Cerebellar cortex (tissue), 1 donor: ENCODE data around the gene RET.

Source experiments
- DNase-seq: peaks from one replicate; pipeline ENCODE4 v3.0.0-alpha.2; 2015; ENCODE audit warnings: low spot score

Gene RET

DNA sequence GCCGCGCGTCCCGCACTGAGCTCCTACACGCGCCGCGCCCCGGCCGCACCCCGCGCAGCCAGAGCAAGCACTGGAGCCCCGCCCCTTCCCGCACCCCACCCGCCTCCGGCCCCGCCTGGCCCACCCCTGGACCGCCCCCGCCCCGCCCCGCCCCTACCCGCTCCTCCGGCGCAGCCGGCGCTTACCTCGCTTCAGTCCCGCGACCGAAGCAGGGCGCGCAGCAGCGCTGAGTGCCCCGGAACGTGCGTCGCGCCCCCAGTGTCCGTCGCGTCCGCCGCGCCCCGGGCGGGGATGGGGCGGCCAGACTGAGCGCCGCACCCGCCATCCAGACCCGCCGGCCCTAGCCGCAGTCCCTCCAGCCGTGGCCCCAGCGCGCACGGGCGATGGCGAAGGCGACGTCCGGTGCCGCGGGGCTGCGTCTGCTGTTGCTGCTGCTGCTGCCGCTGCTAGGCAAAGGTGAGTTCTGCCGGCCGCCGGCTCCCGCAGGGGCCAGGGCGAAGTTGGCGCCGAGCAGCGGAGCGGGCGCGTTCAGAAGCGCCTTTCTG lies at the start of gene RET:
Gene RET (plus strand): TSS at position 194 of the 545 bp plus-strand sequence. CDS start 190 bp downstream, at position 384.
- DNase-seq = peak; percentile 12

DNA sequence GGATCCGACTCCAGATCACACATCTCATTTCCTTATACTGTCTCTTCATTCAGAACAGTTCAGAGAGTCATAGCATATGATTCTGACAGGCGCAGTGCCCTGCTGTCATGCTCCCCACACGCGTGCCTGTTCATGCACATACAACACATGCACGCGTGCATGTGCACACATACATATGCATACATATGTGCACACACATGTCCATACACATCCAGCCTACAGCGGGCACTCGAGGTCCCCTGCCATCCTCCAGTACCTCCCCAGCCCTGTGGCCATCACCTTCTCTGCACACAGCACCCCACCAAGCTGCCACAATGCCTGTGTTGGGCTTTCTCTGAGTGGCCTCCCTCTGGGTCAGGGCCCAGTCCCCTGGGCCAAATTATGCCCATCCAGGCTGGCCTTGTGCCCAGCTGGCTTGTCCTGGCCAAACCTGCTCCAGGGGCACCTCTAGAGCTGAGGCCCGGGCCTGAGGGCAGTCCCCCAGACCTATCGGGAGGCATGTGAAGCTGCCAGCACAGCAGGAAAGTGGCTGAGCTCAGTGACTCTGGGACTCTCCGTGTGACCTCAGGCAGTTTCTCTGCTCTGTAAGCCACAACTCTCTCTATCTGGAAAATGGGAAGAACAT lies 49.4 kb upstream of the RET start:
- no peak for DNase-seq

DNA sequence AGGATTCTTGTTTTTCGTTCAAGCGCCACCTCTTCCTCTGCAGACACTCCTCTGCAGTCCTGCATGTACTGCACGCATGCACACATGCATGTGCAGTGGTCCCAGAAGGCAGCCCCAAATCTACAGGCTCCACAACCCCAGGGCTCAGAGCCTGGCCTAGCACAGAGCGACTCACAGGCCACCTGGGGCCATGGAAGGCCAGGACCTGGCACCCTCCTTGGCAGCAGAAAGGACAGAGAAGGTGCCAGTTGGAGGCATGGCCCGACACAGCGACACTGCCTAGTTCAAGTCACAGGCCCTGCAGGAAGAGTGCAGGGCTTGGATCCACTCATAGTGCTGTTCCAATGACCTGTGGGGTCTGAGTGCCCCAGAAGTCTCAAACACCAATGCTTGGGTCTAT lies 48.7 kb upstream of the RET start:
- no peak for DNase-seq

DNA sequence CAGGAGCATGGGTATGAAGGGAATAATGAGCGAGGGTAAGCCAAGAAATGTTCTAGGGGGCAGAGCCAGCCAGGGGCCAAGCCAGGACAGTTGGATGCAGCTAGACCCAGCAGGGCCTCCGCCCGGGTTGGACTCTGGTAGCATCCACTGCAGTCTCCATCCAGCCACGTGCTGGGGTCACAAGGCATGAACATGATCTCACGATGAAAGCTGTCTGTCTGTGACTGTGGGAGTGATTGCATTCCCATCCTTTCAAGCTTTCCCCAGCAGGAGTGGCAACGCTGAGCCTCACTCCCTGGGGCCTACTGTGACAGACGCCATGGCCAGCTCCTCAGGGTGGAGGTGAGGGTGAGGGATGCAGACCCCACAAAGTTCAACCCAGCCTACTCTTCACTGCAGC lies 47.8 kb upstream of the RET start:
- no peak for DNase-seq

DNA sequence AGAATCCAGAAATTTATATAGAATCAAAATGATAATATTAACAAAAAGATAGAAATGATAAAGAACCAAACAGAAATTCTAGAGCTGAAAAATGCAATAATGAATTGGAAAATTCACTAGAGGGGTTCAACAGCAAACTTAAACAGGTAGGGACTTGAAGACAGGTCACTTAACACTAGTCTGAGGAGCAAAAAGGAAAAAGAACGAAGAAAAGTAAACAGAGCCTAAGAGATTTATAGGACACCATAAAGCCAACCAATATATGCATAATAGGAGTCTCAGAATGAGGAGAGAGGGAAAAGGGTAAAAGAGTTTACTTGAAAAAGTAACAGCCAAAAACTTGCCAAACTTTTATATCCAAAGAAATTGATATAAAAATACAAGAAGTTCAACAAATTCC lies 44.3 kb upstream of the RET start:
- no peak for DNase-seq

DNA sequence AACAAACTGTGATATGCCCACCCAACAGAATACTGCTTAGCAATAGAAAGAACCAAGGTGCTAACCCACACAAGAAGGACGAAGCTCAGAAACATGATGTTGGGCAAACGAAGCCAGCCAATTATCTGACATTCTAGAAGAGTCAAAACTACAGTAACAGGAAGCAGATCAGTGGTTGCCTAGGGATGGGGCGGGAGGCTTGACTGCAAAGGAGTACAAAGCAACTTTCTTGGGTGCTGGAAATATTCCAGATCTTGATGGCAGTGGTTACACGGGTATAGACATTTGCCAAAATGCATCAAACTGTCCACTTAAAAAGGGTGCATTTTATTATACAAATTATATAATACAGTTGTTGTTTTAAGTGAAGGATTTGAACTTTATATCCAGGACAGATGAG lies 41.1 kb upstream of the RET start:
- DNase-seq = no peak

DNA sequence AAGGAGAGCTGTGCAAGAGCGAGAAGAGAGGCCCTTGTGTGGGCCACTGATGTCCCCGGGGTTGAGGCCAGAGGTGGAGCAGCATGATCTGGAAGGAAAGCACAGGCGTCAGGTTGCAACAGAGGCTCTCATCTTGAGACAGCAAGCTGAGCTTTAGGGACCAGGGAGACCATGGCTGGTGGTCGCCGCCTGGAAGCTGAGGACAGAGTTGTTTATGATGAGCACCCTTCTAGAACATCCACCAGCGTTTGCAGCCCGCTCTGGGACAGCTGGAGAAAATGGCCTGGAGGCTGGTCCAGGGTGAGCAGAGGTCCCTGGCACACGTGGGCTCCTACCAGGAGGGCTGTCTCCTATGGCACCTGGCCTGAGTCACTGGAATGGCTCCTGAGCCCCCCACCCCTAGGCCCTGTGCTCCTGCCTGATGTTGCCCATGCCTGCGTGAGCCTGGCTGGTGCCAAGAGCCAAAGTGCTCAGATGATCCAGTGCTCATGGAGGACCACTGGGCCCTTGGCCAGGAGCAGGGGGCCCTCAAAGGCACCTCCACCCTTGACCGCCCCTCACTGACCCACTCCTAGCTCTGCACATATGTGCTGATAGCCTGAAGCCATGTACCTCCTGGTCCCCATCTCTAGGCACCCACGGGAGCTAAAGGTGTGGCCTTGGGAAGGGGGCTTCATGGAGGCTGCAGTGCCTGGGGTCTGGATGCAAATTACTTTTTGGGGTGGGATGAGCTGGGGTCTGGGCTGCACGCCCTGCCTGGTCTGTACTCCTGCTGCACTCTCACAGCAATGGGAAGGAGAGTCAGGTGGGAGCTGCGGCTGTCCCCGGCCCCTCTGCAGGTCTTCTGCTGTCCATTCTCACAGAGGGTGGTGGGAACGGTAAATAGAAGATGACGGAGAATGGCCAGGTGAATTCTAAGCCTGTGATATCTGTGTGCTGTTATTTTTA lies 40.1 kb upstream of the RET start:
- no peak for DNase-seq

DNA sequence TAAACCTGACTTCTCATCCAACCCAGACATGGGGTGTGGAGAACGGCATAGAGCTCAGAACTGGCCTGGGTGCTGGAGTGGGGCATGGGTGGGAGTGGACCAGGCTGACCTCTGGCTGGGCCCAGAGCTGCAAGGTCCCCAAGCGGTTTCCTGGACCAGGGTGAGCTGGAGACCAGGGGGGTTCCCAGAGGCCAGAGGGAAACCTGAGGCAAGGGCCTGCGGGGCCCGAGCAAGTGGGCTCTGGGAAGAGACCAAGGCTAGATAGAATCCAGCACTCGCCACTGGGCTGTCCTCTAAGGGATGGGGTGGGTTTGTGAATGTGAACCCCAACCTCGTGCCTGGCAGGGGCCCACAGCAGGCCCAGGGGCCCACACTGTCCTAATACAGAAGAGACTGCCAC lies 39.4 kb upstream of the RET start:
- DNase-seq = no peak

DNA sequence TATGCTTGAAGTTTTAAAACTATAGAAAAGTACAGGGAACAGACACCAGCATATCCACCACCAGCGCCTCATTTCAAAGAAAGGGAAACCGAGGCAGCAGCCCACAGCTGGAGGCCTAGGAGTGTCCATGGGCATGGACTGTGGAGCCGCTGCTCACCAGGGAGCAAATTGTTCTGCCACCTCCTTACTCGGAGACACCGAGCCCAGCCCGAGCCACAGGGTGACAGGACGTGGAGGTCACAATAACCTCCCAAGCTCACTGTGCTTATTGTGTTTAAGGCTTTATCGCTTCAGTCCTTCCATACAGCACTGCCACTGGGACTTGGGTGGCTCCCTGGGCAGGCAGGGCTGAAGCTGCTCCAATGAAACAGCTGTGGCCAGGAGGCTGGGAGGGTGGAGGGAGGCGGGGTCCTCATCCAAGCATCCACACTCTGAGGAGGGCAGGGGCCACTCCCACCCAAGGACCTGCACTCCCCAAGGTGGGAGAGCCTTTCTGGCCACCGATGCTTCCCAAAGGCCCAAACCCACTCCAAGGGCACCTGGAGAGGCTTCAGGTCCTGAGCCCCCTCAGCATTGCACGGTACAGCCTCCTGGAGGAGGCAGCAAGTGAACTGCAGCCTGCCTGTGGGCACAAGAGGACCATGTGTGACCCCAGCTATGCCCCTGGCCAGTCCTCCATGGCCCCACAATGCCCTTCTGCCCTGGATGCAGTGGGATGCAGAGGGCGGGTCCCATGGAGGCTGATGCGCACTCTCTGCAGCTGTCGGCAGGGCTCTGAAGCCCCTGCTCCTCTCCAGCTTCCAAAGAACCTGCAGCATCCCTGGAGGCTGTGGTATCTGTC lies 38.7 kb upstream of the RET start:
- DNase-seq = no peak

DNA sequence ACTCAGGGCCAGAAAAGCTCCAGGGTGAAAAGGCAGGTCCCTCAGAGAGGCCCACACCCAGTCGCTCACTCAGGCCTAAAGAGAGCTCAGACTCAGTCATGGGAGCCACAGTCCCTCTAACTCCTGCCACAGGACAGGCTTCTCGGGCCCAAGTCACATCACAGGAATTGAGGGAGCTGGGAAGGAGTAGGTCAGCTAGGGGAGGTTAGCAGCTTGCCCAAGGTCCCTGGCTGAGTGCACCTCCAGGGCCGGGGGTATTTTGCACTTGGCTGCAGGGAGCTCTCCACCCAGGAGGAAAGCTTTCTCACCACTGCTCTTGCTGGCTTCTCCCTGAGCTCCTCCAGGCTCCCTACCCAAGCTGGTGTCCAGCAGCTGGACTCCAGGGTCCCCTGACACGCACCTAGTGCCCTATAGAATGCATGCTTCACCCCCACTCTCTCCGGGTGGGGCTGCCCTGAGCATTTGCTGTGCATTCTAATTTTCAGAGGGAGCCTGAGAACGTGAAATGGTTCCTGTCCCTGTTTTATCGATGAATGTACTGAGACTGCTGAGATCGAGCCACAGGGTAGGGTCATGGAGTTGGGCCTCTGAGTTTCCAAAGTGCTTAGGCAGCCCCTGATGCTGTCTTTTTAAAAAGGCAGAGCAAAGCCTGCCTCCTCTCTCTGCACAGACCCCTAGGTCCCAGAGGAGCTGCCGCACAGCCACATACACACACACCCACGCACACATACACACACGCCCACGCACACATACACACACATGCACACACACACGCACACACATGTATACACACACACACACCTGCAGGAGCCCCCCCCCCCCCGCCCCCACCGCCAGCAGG lies 37.9 kb upstream of the RET start:
- DNase-seq = no peak

DNA sequence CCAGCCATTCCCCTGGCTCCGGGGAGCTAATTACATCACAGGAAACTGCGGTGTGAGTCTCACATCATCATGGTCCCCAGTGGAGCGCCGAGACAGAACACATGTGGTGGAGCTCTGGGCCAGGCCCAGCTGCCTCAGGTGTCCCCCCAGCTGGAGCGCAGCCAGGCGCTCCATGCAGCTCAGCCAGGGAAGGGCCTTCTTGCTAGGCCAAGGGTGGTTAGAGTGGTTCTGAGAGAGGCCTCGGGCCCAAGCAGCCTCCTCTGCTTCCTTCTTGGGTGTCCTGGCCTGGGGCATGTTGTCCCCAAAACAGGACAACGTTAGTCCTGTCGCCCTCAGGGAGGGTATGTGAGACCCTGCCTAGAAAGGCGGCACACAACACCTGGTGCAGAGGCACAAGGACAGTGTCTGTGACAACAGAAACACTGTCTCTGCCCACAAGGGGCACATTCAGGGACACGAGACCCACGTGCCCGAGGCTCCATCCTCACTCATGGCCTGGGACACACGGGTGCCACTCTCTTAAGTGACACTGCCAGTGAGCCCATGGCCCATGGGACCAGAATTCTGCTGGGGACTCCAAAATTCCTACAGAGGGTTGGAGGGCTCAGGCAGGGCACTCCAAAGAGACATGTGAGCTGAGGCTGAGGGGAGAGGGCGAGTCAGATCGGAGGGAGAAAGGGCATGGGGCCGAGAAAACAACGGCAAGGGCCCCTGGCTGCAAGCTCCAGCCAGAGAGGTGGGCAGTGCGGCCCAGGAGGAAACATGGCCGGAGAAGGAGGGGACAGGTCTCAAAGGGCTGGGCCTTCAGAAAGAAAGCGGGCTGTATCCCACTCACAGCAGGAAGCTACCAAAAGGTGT lies 37.0 kb upstream of the RET start:
- DNase-seq = no peak

DNA sequence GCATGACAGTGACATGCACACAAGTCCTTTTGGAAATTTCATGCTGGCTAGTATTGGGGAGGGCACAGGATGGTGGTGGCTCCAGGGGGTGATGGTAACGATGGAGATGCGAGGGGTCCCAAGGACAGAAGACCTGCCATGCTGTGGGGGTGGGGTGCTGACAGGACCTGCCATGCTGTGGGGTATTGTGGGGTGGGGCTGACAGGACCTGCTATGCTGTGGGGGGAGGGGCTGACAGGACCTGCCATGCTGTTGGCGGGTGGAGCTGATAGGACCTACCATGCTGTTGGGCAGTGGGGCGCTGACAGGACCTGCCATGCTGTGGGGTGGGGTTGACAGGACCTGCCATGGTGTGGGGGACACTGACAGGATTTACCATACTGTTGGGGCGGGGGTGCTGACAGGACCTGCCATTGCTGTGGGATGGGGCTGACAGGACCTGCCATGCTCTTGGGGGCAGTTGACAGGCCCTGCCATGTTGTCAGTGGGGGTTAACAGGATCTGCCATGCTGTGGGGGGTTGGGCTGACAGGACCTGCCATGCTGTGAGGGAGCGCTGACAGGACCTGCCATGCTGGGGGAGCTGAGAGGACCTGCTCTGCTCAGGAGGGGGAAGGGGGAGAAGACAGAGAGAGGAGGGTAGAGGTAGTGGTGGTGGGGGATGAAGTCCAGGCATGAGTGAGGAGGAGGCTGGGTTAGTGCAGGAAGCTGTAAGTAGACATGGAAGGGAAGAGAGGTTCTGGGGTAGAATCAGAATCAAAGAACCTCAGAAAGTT lies 36.2 kb upstream of the RET start:
- DNase-seq = no peak

DNA sequence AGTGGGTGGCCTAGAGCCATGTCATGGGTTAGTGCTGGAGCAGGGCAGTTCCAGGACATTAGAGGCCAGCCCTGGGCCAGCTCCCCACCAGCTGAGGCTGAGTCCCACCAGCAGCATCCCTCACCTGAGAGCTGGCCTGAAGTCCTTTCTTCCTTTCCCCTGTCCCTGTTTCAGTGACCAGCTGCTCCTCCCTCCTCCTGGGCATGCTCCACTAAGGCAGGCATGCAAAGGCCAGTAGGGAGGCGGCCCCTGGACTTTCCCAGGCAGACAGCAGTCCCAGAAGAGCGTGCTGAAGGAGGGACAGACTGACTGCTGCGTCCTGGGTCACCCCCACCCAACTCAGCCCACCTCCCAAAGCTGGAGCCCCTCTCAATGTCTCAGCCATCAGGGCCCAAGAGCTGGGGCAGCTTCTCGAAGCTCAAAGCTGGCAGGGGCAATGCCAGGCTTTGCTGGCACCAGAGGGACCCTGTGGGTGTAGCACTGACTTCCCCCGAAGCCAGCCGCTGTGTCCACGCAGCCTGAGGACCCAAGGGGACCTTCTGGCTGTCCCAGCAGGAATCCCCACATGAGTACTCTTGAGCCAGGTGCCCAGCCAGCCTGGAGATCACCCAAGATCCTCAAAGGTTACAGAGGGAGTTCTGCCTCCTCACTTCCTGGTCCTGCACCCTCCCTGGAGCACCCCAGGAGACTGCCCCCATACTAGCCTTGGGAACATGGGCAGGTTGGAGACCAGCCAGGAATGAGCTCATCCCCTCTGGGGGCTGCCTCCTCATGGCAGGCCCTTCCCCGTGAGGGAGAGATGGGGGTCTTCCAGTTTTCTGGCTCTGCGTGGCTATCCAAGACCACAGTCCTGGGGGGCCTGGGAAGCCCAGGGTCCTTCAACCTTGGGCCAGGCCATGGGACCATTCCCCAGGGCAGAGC lies 35.2 kb upstream of the RET start:
- DNase-seq = no peak

DNA sequence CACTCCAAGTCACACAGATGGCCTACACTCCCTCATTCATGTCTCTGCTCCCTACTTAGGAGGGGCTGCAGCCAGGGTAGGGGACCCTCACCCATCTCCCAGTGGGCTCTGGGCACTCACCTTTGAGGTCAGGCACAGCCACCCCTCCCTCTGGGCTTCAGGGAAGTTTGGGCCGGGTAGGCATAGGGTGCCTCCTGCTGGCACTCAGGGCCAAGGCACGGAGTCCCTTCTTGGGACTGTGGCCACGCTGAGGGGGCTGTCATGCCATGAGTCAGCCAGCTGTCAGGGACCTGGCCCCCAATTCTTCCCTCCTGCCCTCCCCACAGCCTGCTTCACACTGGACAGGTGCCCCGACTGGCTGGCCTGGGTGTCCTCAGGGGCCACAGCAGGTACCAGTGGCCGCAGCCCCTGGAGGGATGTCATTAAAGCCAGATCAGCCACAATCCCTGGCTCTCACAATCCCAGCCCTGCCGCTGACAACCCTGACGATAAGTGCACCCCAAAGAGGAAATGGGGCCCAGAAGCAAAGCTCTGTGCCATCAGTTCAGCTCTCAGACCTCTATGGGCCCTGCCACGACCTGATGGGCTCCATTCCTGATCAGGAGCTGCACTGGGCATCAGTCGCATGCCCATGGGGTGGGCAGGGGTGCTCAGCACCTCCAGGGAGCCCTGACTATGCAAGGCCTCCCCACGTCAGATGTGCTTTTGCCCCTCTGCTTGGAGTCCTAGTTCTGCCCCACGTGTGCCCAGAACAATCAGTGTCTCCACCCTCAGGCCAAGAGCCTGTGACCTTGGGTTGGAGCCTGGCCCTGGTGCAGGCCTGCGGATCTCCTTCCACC lies 34.1 kb upstream of the RET start:
- no peak for DNase-seq

DNA sequence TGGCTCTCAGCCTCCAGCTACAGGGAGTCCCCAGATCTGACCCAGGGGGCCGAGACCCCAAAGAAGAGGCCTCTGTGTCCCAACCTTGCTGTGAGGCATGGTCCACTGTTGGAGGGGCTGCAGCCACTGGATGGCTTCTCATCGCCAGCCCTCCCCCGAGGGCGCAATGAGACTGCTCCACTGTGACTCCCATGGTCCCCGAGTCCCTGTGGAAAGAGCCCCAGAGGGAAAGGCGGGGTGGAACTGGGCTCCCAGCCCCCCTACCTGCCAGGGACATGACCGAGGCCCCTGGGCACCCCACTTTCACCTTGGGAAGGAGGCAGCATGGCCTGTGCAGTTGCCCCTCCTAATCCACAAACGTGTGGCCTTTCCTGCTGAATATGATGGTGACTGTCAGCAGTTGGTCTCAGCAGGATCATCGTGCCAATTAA lies 33.5 kb upstream of the RET start:
- no peak for DNase-seq

DNA sequence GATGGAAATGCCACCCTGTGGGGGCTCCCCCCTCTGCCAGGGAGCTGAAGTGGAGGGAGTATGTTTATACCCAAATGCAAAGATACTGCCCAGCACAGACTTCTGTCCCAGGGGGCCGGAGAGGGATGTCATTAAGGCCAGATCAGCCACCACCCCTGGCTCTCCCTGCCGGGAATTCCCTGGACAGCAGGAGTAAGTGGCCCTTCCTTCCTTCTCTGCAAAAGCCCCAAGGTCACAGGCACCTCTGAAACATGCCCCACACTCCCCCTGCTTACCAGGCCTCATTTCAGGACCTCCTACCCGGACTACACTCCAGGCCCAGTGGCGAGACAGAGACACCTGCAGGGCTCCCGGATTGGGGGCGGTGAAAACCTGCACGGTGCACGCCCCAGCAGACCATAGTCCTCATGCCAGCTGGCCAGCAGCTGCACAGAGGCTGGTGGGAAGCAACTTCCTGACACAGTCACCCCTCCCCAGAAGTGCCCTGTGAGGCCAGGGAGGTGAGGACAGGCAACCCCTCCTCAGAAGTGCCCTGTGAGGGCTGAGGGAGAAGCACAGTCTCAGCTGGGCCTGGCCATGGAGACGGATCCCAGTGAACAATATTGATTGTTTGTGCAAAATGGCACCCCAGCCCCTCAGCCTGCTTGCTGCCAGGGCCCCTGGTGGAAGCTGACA lies 33.0 kb upstream of the RET start:
- no peak for DNase-seq

DNA sequence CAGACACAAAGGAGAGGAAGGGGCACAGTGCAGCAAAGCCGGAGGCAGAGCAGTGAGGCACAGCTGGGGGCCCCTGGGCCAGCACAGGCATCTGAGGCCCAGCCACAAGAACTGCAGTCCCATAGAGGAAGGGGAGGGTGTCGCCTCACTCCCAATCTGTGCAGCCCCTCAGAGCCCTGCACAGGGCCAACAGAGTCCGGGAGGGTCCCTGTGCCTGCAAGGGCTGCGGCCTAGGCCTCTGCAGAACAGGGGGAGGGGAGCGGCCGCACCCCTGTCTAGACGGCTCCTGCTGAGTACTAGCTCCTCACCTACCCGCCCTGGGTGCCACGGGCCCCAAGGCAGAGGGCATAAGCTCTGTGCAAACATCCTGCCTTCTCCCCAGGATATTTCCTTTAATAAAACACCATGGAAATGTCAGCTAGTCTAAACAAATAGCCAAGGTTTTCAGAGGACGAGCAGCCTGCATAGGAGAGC lies 32.4 kb upstream of the RET start:
- DNase-seq = no peak
